Cardiac muscle cell (in vitro differentiated cells and primary cell): Measurements from ENCODE around the gene TXNDC12. TPM values are rescaled to one million over a fixed set of nuclear protein-coding genes. Genes with fewer than 3 reads are reported as not detected.

Experiments
- DNase-seq, 2 donors: peaks; one replicate each; pipeline versions ENCODE4 v3.0.0 to v3.0.0-alpha.2; 2010 to 2017; ENCODE audit warnings: low read depth in 1 of 2, low spot score in 1 of 2
- H3K27ac ChIP-seq: fragments of 200-600 bp; sonication (generic); 2 replicates; pipeline ENCODE4 v1.5.1; 2016
- H3K27me3 ChIP-seq: fragments of 200-600 bp; sonication (generic); 2 replicates; pipeline ENCODE4 v1.6.0; 2016; ENCODE audit warnings: control low read depth
- H3K36me3 ChIP-seq: fragments of 200-600 bp; sonication (generic); 2 replicates; pipeline ENCODE4 v1.5.1; 2016; ENCODE audit warnings: control low read depth
- H3K4me1 ChIP-seq: fragments of 200-600 bp; sonication (generic); 2 replicates; pipeline ENCODE4 v1.8.1; 2017; ENCODE audit warnings: low read depth, mild to moderate bottlenecking, mixed run types
- H3K4me3 ChIP-seq: fragments of 200-600 bp; sonication (generic); 2 replicates; pipeline ENCODE4 v1.5.1; 2016; ENCODE audit warnings: mild to moderate bottlenecking
- H3K9me3 ChIP-seq: fragments of 200-600 bp; sonication (generic); 2 replicates; pipeline ENCODE4 v1.5.1; 2017; ENCODE audit warnings: low read depth, mild to moderate bottlenecking, control low read depth
- CTCF ChIP-seq: IDR thresholded peaks from 2 replicates; pipeline ENCODE4 v1.5.1; 2012; ENCODE audit warnings: low read depth, mild to moderate bottlenecking, low read length
- polyA plus RNA-seq: library from polyadenylated mRNA; unstranded; fragments of >200 nt; fragmentation: Nextera tagmentation; extraction: Ambion mirVana; gene quantifications from 2 replicates; pipeline ENCODE4 v1.2.1, GENCODE V29; 2016
- total RNA-seq: library from RNA; depleted of rRNA; stranded (reverse); fragments of >200 nt; gene quantifications from 2 replicates; pipeline ENCODE4 v1.2.3, GENCODE V29; 2016

Gene TXNDC12
- total and polyA plus RNA-seq, 2 experiments from 2014 or later: 51.9 to 58.0 TPM

GRCh38 chr1:52059888-52060287 is 4.9 kb upstream of the TXNDC12 start:
- peaks cover 32% of the 10 kb centered on the region for H3K36me3 ChIP-seq
- H3K4me3 ChIP-seq: no peak overlapping the region
- no peaks in the 10 kb centered on the region for H3K9me3 ChIP-seq
- no peaks in the 10 kb centered on the region for H3K4me1 ChIP-seq
- no peak for DNase-seq
- H3K27ac ChIP-seq: no peak overlapping the region
- TF ChIP-seq CTCF: no peak
- no peaks in the 10 kb centered on the region for H3K27me3 ChIP-seq

- H3K27ac ChIP-seq: no peak overlapping the region
- H3K4me3 ChIP-seq: no peak overlapping the region
- no peak for TF ChIP-seq CTCF
- peaks cover 1% of the 10 kb centered on the region for H3K4me1 ChIP-seq
- DNase-seq: peak in 1 of 2 donors; percentile 70
- peaks cover 26% of the 10 kb centered on the region for H3K36me3 ChIP-seq
- no peaks in the 10 kb centered on the region for H3K27me3 ChIP-seq
- no peaks in the 10 kb centered on the region for H3K9me3 ChIP-seq
These were observed 4.3 kb upstream of the TXNDC12 start for GRCh38 chr1:52059321-52059720.

GRCh38 chr1:52057876-52058415 is 3.0 kb upstream of the TXNDC12 start:
- DNase-seq: peak in 1 of 2 donors; percentile 11
- no peaks in the 10 kb centered on the region for H3K27me3 ChIP-seq
- no peaks in the 10 kb centered on the region for H3K9me3 ChIP-seq
- peaks cover 7% of the 10 kb centered on the region for H3K4me1 ChIP-seq
- H3K4me3 ChIP-seq: peak overlapping the region; percentile 82
- no peak overlapping the region for H3K27ac ChIP-seq
- peaks cover 12% of the 10 kb centered on the region for H3K36me3 ChIP-seq
- TF ChIP-seq CTCF: no peak

GRCh38 chr1:52057255-52057654 is 2.3 kb upstream of the TXNDC12 start:
- no peak for TF ChIP-seq CTCF
- Histone ChIP-seq H3K27me3 (no peaks in the 10 kb centered on the region), H3K4me3 (peak overlapping the region; percentile 82), H3K9me3 (no peaks in the 10 kb centered on the region), H3K4me1 (peaks cover 7% of the 10 kb centered on the region), H3K27ac (peak overlapping the region; percentile 74), H3K36me3 (peaks cover 10% of the 10 kb centered on the region)
- DNase-seq: no peak

- no peaks in the 10 kb centered on the region for H3K27me3 ChIP-seq
- peak in 1 of 2 donors; percentile 80 for DNase-seq
- no peaks in the 10 kb centered on the region for H3K9me3 ChIP-seq
- peak overlapping the region; percentile 74 for H3K27ac ChIP-seq
- H3K36me3 ChIP-seq: peaks cover 10% of the 10 kb centered on the region
- no peak for TF ChIP-seq CTCF
- peaks cover 7% of the 10 kb centered on the region for H3K4me1 ChIP-seq
- H3K4me3 ChIP-seq: peak overlapping the region; percentile 82
These were observed 1.9 kb upstream of the TXNDC12 start for GRCh38 chr1:52056937-52057231.
